ENCODE results near the gene PXMP4.

Gene PXMP4

GRCh38 chr20:33709398-33709797 lies 10.7 kb downstream of the PXMP4 start:
- no peak overlapping the region for H3K4me2 ChIP-seq (ENCODE audit: low read length)
- no peak overlapping the region for H3K27ac ChIP-seq (ENCODE audit: low read length)
- no peaks in the 10 kb centered on the region for H3K9me3 ChIP-seq (ENCODE audit: insufficient read depth, low read length)
- H3K36me3 ChIP-seq (replicated peaks; ENCODE audit: low read depth, low read length): no peaks in the 10 kb centered on the region
- H4K20me1 ChIP-seq (ENCODE audit: insufficient read depth, low read length): no peaks in the 10 kb centered on the region
- no peaks in the 10 kb centered on the region for H3K27me3 ChIP-seq (ENCODE audit: low read depth, low read length)
- no peak overlapping the region for H3K4me3 ChIP-seq (ENCODE audit: low read length)
- H3K9ac ChIP-seq (ENCODE audit: low read length): no peak overlapping the region
- H3K4me1 ChIP-seq (ENCODE audit: low read length): no peaks in the 10 kb centered on the region
- TF ChIP-seq CTCF (IDR thresholded peaks at IDR 0.05; ENCODE audit: low read depth, low read length) (no peak), EZH2phosphoT487 (IDR thresholded peaks at IDR 0.05; ENCODE audit: low read depth) (no peak)
- H2AFZ ChIP-seq (ENCODE audit: low read depth, low read length): no peak overlapping the region
- H3K79me2 ChIP-seq (ENCODE audit: low read length): no peaks in the 10 kb centered on the region

- Histone ChIP-seq H3K27ac (ENCODE audit: low read length) (no peak overlapping the region), H2AFZ (ENCODE audit: low read depth, low read length) (no peak overlapping the region)
Measured at GRCh38 chr20:33707668-33708067, 12.4 kb downstream of the PXMP4 start.

GRCh38 chr20:33704197-33704924 lies 15.7 kb downstream of the PXMP4 start:
- no peak overlapping the region for H3K27ac ChIP-seq (ENCODE audit: low read length)
- no peak overlapping the region for H2AFZ ChIP-seq (ENCODE audit: low read depth, low read length)
- TF ChIP-seq EZH2phosphoT487 (IDR thresholded peaks at IDR 0.05; ENCODE audit: low read depth): no peak
- TF ChIP-seq CTCF (IDR thresholded peaks at IDR 0.05; ENCODE audit: low read depth, low read length): no peak
- H3K4me1 ChIP-seq (ENCODE audit: low read length): no peaks in the 10 kb centered on the region
- no peak overlapping the region for H3K4me3 ChIP-seq (ENCODE audit: low read length)
- no peaks in the 10 kb centered on the region for H4K20me1 ChIP-seq (ENCODE audit: insufficient read depth, low read length)
- no peak overlapping the region for H3K4me2 ChIP-seq (ENCODE audit: low read length)
- H3K36me3 ChIP-seq (replicated peaks; ENCODE audit: low read depth, low read length): no peaks in the 10 kb centered on the region
- H3K79me2 ChIP-seq (ENCODE audit: low read length): no peaks in the 10 kb centered on the region
- H3K9me3 ChIP-seq (ENCODE audit: insufficient read depth, low read length): no peaks in the 10 kb centered on the region
- H3K27me3 ChIP-seq (ENCODE audit: low read depth, low read length): no peaks in the 10 kb centered on the region
- no peak overlapping the region for H3K9ac ChIP-seq (ENCODE audit: low read length)

More at GRCh38 chr20:33707668-33708067, 12.4 kb downstream of the PXMP4 start:
- no peaks in the 10 kb centered on the region for H4K20me1 ChIP-seq (ENCODE audit: insufficient read depth, low read length)
- H3K4me2 ChIP-seq (ENCODE audit: low read length): no peak overlapping the region
- no peak overlapping the region for H3K9ac ChIP-seq (ENCODE audit: low read length)
- no peaks in the 10 kb centered on the region for H3K79me2 ChIP-seq (ENCODE audit: low read length)
- H3K9me3 ChIP-seq (ENCODE audit: insufficient read depth, low read length): no peaks in the 10 kb centered on the region
- no peak overlapping the region for H3K4me3 ChIP-seq (ENCODE audit: low read length)
- H3K27me3 ChIP-seq (ENCODE audit: low read depth, low read length): no peaks in the 10 kb centered on the region
- TF ChIP-seq EZH2phosphoT487 (IDR thresholded peaks at IDR 0.05; ENCODE audit: low read depth) (no peak), CTCF (IDR thresholded peaks at IDR 0.05; ENCODE audit: low read depth, low read length) (no peak)
- no peaks in the 10 kb centered on the region for H3K36me3 ChIP-seq (replicated peaks; ENCODE audit: low read depth, low read length)
- H3K4me1 ChIP-seq (ENCODE audit: low read length): no peaks in the 10 kb centered on the region

- no peak for TF ChIP-seq EZH2phosphoT487 (IDR thresholded peaks at IDR 0.05; ENCODE audit: low read depth)
- no peaks in the 10 kb centered on the region for H3K4me1 ChIP-seq (ENCODE audit: low read length)
- no peak overlapping the region for H3K4me3 ChIP-seq (ENCODE audit: low read length)
Measured at GRCh38 chr20:33703498-33704137, 16.5 kb downstream of the PXMP4 start.

More at GRCh38 chr20:33703498-33704137, 16.5 kb downstream of the PXMP4 start:
- no peaks in the 10 kb centered on the region for H3K36me3 ChIP-seq (replicated peaks; ENCODE audit: low read depth, low read length)
- no peak overlapping the region for H3K9ac ChIP-seq (ENCODE audit: low read length)
- H3K27ac ChIP-seq (ENCODE audit: low read length): no peak overlapping the region
- H3K27me3 ChIP-seq (ENCODE audit: low read depth, low read length): no peaks in the 10 kb centered on the region
- no peaks in the 10 kb centered on the region for H3K9me3 ChIP-seq (ENCODE audit: insufficient read depth, low read length)
- no peak overlapping the region for H2AFZ ChIP-seq (ENCODE audit: low read depth, low read length)
- no peaks in the 10 kb centered on the region for H4K20me1 ChIP-seq (ENCODE audit: insufficient read depth, low read length)
- H3K4me2 ChIP-seq (ENCODE audit: low read length): no peak overlapping the region
- H3K79me2 ChIP-seq (ENCODE audit: low read length): no peaks in the 10 kb centered on the region

Measured in OCI-LY3 (cell line).